Activated CD4-positive, alpha-beta memory T cell treated with anti-CD3 and anti-CD28 coated beads, Interleukin-2, amount 10 ng/mL, durations not matched to agents 7 days and 5 days (primary cell): ENCODE results near the gene RNF31. TPM values are rescaled to one million over a fixed set of nuclear protein-coding genes. Genes with fewer than 3 reads are reported as not detected.
"Not testable (repeated sequence)": the region's sequence is repeated elsewhere in the genome, so short reads cannot be mapped to it uniquely, and the experiment has no call there.

Experiments used
- CTCF ChIA-PET: fragments of 350-600 bp; sonication (Branson Sonifier 250); formaldehyde crosslinking; loops from one replicate; lab custom pipeline; 2021; ENCODE audit warnings: antibody characterized with exemption, inconsistent platforms; lab: Charles Lee
- POLR2A ChIA-PET: fragments of 350-600 bp; sonication (Branson Sonifier 250); formaldehyde crosslinking; loops from one replicate; lab custom pipeline; 2021; ENCODE audit warnings: antibody characterized with exemption; lab: Charles Lee
- DNase-seq: peaks from one replicate; pipeline ENCODE4 v3.0.0-alpha.2; 2020
- H3K27ac Mint-ChIP-seq: one replicate; pipeline ENCODE4 v1.8.0; 2021; ENCODE audit warnings: mild to moderate bottlenecking, mixed read lengths
- H3K27me3 Mint-ChIP-seq: one replicate; pipeline ENCODE4 v1.8.0; 2021; ENCODE audit warnings: mixed read lengths
- H3K36me3 Mint-ChIP-seq: one replicate; pipeline ENCODE4 v1.8.0; 2021; ENCODE audit warnings: low read depth, mixed read lengths
- H3K4me1 Mint-ChIP-seq: one replicate; pipeline ENCODE4 v1.8.0; 2021; ENCODE audit warnings: mixed read lengths
- H3K4me3 Mint-ChIP-seq: one replicate; pipeline ENCODE4 v1.8.0; 2021; ENCODE audit warnings: mild to moderate bottlenecking, mixed read lengths
- H3K9me3 Mint-ChIP-seq: one replicate; pipeline ENCODE4 v1.8.0; 2021; ENCODE audit warnings: mixed read lengths
- total RNA-seq, 2 experiments: library from RNA; stranded (reverse); gene quantifications; one replicate each; pipeline ENCODE4 v1.2.3, GENCODE V29; 2021

Gene RNF31
- total RNA-seq, 2 experiments from 2014 or later: 122 to 129 TPM

DNA sequence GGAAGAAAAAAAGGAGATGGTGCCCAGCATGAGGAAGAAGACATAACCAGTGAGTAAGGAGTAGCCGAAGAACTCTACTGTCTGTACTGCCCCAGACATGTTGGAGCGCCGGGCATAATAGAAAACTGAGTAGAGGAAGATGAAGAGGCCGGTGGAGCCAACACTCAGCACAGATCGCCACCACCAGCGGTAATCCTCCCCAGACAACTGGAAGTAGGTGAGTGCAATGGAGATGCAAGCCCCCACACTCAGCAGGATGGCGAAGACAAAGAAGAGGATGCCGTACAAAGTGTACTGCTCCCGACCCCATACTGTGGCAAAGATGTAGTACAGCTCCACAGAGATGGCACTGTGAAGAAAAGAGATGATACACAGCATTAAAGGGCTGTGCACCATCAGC is 42.2 kb downstream of the RNF31 start:
- Mint-ChIP-seq H3K9me3 (no peaks in the 10 kb centered on the region), H3K4me1 (peaks cover 66% of the 10 kb centered on the region), H3K4me3 (no peak overlapping the region), H3K27me3 (no peaks in the 10 kb centered on the region), H3K36me3 (peaks cover 56% of the 10 kb centered on the region), H3K27ac (no peak overlapping the region)
- POLR2A ChIA-PET: interaction anchor here (1.0 to 21.9 kb wide), 23 partner anchors 9 to 131 kb away, joined by 3 to 456 read pairs (median 6); partner anchors contain the start of genes CHMP4A, CIDEB, DCAF11 and DHRS1
- DNase-seq: no peak
- CTCF ChIA-PET: interaction anchor here (0.7 to 2.2 kb wide), 5 partner anchors 25 to 118 kb away, joined by 3 to 11 read pairs (median 7); partner anchors contain the start of genes CHMP4A, CIDEB, IRF9 and MDP1

DNA sequence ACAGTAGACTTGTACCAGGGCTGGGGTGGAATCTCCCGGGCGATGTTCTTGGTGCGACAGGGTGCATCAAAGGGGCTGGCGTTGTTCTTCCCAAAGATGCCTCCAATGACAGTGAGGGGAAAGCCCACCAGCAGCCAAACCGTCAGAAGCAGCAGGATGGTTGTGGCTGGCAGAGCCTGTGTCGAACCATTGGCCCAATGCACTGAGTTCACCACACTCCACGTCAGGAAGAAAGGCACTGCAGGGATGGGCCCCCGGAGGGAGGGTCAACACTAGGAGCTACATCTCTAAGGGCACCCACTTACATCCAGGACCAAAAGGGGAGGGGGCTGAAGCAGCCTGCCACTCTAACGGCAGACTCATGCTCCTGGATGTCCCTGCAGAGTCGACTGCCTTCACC is 43.1 kb downstream of the RNF31 start:
- peak overlapping the region; percentile 34 for H3K27ac Mint-ChIP-seq

DNA sequence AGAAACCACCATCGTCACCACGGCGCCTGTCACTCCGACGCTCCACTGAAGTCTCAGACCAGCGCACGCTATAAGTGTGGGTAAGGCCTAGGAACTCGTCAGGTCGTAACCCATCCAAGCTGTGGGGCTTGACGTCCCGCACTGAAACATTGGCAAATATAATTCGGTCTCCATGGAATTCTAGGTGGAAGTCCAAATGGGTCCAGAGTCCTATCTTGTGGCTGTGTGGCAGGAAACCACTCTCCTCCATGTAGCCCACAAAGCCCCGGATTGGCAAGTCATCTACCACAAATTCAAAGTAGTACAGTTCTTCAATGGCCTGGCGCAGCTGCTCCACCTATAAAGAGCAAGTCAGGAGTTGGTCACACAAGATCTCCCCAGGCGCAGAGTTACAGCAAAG is 45.6 kb downstream of the RNF31 start:
- Mint-ChIP-seq H3K4me1 (peaks cover 71% of the 10 kb centered on the region), H3K4me3 (no peak overlapping the region), H3K27me3 (no peaks in the 10 kb centered on the region), H3K9me3 (no peaks in the 10 kb centered on the region), H3K27ac (peak overlapping the region; percentile 18), H3K36me3 (peaks cover 55% of the 10 kb centered on the region)
- DNase-seq: no peak
- POLR2A ChIA-PET: interaction anchor here (1.3 to 4.4 kb wide), 4 partner anchors 17 to 79 kb away, joined by 3 to 186 read pairs (median 14); partner anchors contain the start of genes CHMP4A, DCAF11, MDP1 and NRL
- CTCF ChIA-PET: no interaction called here

More for the DNA sequence above, 43.1 kb downstream of the RNF31 start:
- Mint-ChIP-seq H3K9me3 (no peaks in the 10 kb centered on the region), H3K36me3 (peaks cover 51% of the 10 kb centered on the region), H3K4me3 (no peak overlapping the region), H3K4me1 (peaks cover 73% of the 10 kb centered on the region), H3K27me3 (no peaks in the 10 kb centered on the region)
- DNase-seq: no peak
- POLR2A ChIA-PET: interaction anchor here (0.6 to 21.9 kb wide), 2 partner anchors 24 to 77 kb away, joined by 3 to 456 read pairs; partner anchors contain the start of genes IRF9 and REC8
- CTCF ChIA-PET: no interaction called here

- Mint-ChIP-seq H3K36me3 (peaks cover 59% of the 10 kb centered on the region), H3K27ac (peak overlapping the region; percentile 95), H3K9me3 (peaks cover 7% of the 10 kb centered on the region), H3K27me3 (no peaks in the 10 kb centered on the region), H3K4me1 (peaks cover 68% of the 10 kb centered on the region), H3K4me3 (peak overlapping the region; percentile 96)
- DNase-seq: no peak
- POLR2A ChIA-PET: interaction anchor here (0.9 to 4.4 kb wide), 17 partner anchors 8 to 248 kb away, joined by 3 to 186 read pairs (median 11); partner anchors contain the start of genes CBLN3, CHMP4A, DCAF11 and EMC9
- CTCF ChIA-PET: interaction anchor here (1.1 to 3.2 kb wide), 8 partner anchors 14 to 139 kb away, joined by 3 to 12 read pairs (median 8); partner anchors contain the start of genes CHMP4A, LTB4R2, MDP1 and TINF2
Observed at GRCh38 chr14:24194186-24194872, 47.0 kb downstream of the RNF31 start.

DNA sequence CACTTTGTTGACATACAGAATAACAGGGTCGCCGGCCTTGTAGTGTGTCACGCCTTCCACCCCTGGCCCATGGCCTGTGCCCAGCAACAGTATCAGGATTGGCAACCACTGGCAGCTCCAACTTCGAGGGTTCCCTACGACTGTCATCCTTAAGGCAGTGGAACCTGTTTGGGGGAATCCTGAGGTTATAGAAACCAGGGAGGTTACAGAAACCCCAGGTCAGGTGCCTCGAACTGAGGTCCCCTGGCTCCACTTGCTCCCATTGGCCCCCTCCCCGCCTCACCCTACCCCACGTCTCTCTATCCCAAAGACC is 47.5 kb downstream of the RNF31 start:
- Mint-ChIP-seq H3K4me1 (peaks cover 69% of the 10 kb centered on the region), H3K9me3 (peaks cover 7% of the 10 kb centered on the region), H3K27ac (peak overlapping the region; percentile 95), H3K27me3 (no peaks in the 10 kb centered on the region), H3K4me3 (peak overlapping the region; percentile 96), H3K36me3 (peaks cover 61% of the 10 kb centered on the region)
- POLR2A ChIA-PET: interaction anchor here (0.7 to 4.4 kb wide), 25 partner anchors 8 to 247 kb away, joined by 3 to 186 read pairs (median 9); partner anchors contain the start of genes CBLN3, CHMP4A, DCAF11 and EMC9
- CTCF ChIA-PET: interaction anchor here (0.9 to 3.2 kb wide), 11 partner anchors 14 to 242 kb away, joined by 3 to 14 read pairs (median 5); partner anchors contain the start of genes CHMP4A, IRF9, LTB4R2 and MDP1
- DNase-seq: no peak

- ChIA-PET CTCF (interaction anchor here (0.8 to 3.2 kb wide), 15 partner anchors 12 to 241 kb away, joined by 3 to 14 read pairs (median 5); partner anchors contain the start of genes CHMP4A, IRF9, MDP1 and PSME2), POLR2A (interaction anchor here (0.5 to 4.4 kb wide), 40 partner anchors 9 to 247 kb away, joined by 3 to 186 read pairs (median 6); partner anchors contain the start of genes CBLN3, CHMP4A, DCAF11 and EMC9)
- Mint-ChIP-seq H3K4me1 (peaks cover 64% of the 10 kb centered on the region), H3K9me3 (peaks cover 7% of the 10 kb centered on the region), H3K27me3 (no peaks in the 10 kb centered on the region), H3K4me3 (peak within 1 kb of the TSS; percentile 96), H3K27ac (peak within 1 kb of the TSS; percentile 95), H3K36me3 (peaks cover 60% of the 10 kb centered on the region)
- DNase-seq: peak; percentile 90
Observed at GRCh38 chr14:24195186-24196070, 48.1 kb downstream of the RNF31 start, which contains the start of gene TM9SF1. Gene TM9SF1 (minus strand): TSS chr14:24195441. CDS start chr14:24195019, 422 bp downstream.

GRCh38 chr14:24196071-24197055 is 49.1 kb downstream of the RNF31 start:
- H3K4me3 Mint-ChIP-seq: peak overlapping the region; percentile 96
- peaks cover 61% of the 10 kb centered on the region for H3K4me1 Mint-ChIP-seq
- ChIA-PET CTCF (interaction anchor here (0.8 to 3.2 kb wide), 12 partner anchors 11 to 240 kb away, joined by 3 to 14 read pairs (median 5); partner anchors contain the start of genes CHMP4A, IRF9, MDP1 and PSME2), POLR2A (interaction anchor here (0.5 to 4.4 kb wide), 34 partner anchors 10 to 234 kb away, joined by 3 to 186 read pairs (median 8); partner anchors contain the start of genes CBLN3, CHMP4A, DCAF11 and EMC9)
- DNase-seq: no peak
- peaks cover 8% of the 10 kb centered on the region for H3K9me3 Mint-ChIP-seq
- H3K36me3 Mint-ChIP-seq: peaks cover 64% of the 10 kb centered on the region
- no peaks in the 10 kb centered on the region for H3K27me3 Mint-ChIP-seq
- peak overlapping the region; percentile 95 for H3K27ac Mint-ChIP-seq

DNA sequence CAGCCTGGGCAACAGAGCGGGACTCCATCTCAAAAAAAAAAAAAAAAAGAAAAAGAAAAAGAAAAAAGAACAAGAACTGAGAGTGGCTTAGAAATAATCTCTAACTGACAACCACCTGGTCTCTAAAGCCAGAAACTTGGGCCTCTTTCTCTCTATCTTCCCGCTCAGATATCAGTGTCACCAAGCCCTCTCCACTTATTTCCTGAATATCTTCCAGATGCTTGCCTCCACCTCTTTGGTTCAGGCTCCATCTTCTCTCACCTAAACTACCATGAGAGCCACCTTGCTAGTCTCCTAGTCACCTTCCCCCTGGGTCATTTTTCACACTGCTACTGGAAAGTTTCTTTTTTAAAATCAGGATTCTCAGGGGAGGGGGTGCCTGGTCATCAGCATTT is 49.8 kb downstream of the RNF31 start:
- ChIA-PET CTCF (interaction anchor here (1.3 to 2.5 kb wide), 3 partner anchors 10 to 36 kb away, joined by 5 to 14 read pairs (median 11); partner anchors contain the start of genes CHMP4A and IRF9), POLR2A (interaction anchor here (2.2 to 4.4 kb wide), 8 partner anchors 13 to 233 kb away, joined by 21 to 186 read pairs (median 28); partner anchors contain the start of genes CBLN3, CHMP4A, DCAF11 and IRF9)
- Mint-ChIP-seq H3K4me1 (peaks cover 54% of the 10 kb centered on the region), H3K36me3 (peaks cover 64% of the 10 kb centered on the region), H3K27me3 (no peaks in the 10 kb centered on the region), H3K4me3 (peak overlapping the region; percentile 96), H3K27ac (peak overlapping the region; percentile 66), H3K9me3 (peaks cover 12% of the 10 kb centered on the region)
- no peak for DNase-seq

DNA sequence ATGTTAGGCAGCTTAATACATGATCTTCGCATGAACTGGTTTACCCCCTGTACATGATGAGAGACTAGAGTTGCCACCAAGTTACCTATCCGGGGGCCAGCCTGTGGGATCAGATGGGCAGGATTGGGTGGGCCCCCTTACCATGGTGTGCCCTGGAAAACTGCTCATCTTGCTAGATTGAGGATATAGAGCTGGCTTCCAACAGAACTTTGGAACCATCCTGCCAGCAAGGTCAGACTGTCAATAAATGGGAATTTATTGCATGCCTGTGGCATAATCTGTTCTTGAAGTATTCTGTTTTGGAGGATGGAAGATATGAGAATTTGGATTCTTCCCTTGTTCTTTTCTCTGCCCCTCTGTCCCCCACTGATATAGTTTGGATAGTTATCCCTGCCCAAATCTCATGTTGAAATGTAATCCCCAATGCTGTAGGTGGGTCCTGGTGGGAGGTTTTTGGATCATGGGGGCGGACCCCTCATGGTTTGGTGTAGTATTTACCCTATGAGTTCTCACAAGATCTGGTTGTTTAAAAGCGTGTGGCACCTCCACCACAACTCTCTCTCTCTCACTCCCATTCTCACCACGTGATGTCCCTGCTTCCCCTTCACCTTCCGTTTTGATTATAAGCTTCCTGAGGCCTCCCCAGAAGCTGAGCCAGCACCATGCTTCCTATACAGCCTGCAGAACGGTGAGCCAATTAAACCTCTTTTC is 51.7 kb downstream of the RNF31 start:
- Mint-ChIP-seq H3K36me3 (peaks cover 70% of the 10 kb centered on the region), H3K9me3 (peaks cover 20% of the 10 kb centered on the region), H3K4me1 (peaks cover 41% of the 10 kb centered on the region), H3K27ac (peak overlapping the region; percentile 32), H3K27me3 (no peaks in the 10 kb centered on the region), H3K4me3 (no peak overlapping the region)
- ChIA-PET POLR2A (interaction anchor here (0.6 to 2.2 kb wide), 5 partner anchors 10 to 428 kb away, joined by 3 to 7 read pairs (median 5); partner anchors contain the start of genes CHMP4A and MDP1), CTCF (interaction anchor here (0.6 to 1.0 kb wide), 2 partner anchors 14 to 32 kb away, joined by 3 to 6 read pairs; partner anchors contain the start of gene CHMP4A)
- DNase-seq: no peak

- H3K4me1 Mint-ChIP-seq: peaks cover 22% of the 10 kb centered on the region
- peaks cover 20% of the 10 kb centered on the region for H3K9me3 Mint-ChIP-seq
- H3K27ac Mint-ChIP-seq, DNase-seq, H3K4me3 Mint-ChIP-seq, H3K27me3 Mint-ChIP-seq: not testable (repeated sequence)
- ChIA-PET POLR2A (interaction anchor here (1.4 to 2.8 kb wide), 3 partner anchors 11 to 41 kb away, joined by 3 to 9 read pairs (median 7); partner anchors contain the start of genes CHMP4A, IRF9 and TINF2), CTCF (interaction anchor here (0.8 kb wide), 1 partner anchor 11 kb away, joined by 4 read pairs; the partner anchor contains the start of gene CHMP4A)
- peaks cover 87% of the 10 kb centered on the region for H3K36me3 Mint-ChIP-seq
Observed at GRCh38 chr14:24202538-24202937, 55.2 kb downstream of the RNF31 start.
